HEK293 (cell line): ENCODE measurements around the gene PRMT1.

ENCODE experiments used
- CTCF ChIA-PET: fragments of 350-600 bp; formaldehyde crosslinking; extraction: SDS; loops from one replicate; lab custom pipeline; 2021; ENCODE audit warnings: antibody characterized with exemption; lab: Yijun Ruan, JAX
- POLR2A ChIA-PET: fragments of 300-600 bp; formaldehyde crosslinking; extraction: SDS; loops from one replicate; lab custom pipeline; 2020; ENCODE audit warnings: antibody characterized with exemption, inconsistent platforms; lab: Yijun Ruan, JAX
- H3K27ac ChIP-seq: fragments of 200-500 bp; sonication (Bioruptor generic); 2 replicates; pipeline ENCODE4 v1.5.1; 2014; ENCODE audit warnings: low read depth, low read length, control low read depth, inconsistent platforms; ENCODE audit errors: extremely low read depth
- H3K36me3 ChIP-seq, 2 experiments: fragments of 200-500 bp in 1 of 2; sonication (Bioruptor generic) in 1 of 2; 1 replicate in 1 of 2; 2 replicates in 1 of 2; pipeline ENCODE4 v1.5.1; 2014 to 2017; ENCODE audit warnings: inconsistent platforms in 2 of 2, low read length in 2 of 2; ENCODE audit not compliant: control insufficient read depth in 2 of 2, insufficient read depth in 1 of 2
- H3K4me1 ChIP-seq: fragments of 200-500 bp; sonication (Bioruptor generic); 2 replicates; pipeline ENCODE4 v1.5.1; 2014; ENCODE audit warnings: mild to moderate bottlenecking, low read length, inconsistent platforms; ENCODE audit not compliant: control insufficient read depth, insufficient read depth
- H3K4me3 ChIP-seq: 2 replicates; pipeline ENCODE4 v1.5.1; 2011; ENCODE audit warnings: low read depth, mild to moderate bottlenecking, control low read depth, low read length, moderate library complexity
- H3K9me3 ChIP-seq: fragments of 200-500 bp; sonication (Bioruptor generic); 2 replicates; pipeline ENCODE4 v1.5.1; 2014; ENCODE audit warnings: low read depth, low read length, inconsistent platforms; ENCODE audit not compliant: control insufficient read depth, insufficient read depth
- GLI4 ChIP-seq: fragments of 450-650 bp; formaldehyde crosslinking; IDR thresholded peaks from 2 replicates; pipeline ENCODE4 v1.5.1; 2016; ENCODE audit warnings: missing biosample characterization, missing genetic modification characterization
- GLIS1 ChIP-seq: fragments of 450-650 bp; formaldehyde crosslinking; IDR thresholded peaks from 2 replicates; pipeline ENCODE4 v1.5.1; 2016; ENCODE audit warnings: missing biosample characterization, missing genetic modification characterization
- KLF8 ChIP-seq: fragments of 450-650 bp; formaldehyde crosslinking; IDR thresholded peaks from 2 replicates; pipeline ENCODE4 v1.5.1; 2016; ENCODE audit warnings: missing biosample characterization, missing genetic modification characterization
- YY2 ChIP-seq: fragments of 450-650 bp; formaldehyde crosslinking; IDR thresholded peaks from 2 replicates; pipeline ENCODE4 v1.5.1; 2016; ENCODE audit warnings: missing biosample characterization, missing genetic modification characterization
- ZBTB17 ChIP-seq: fragments of 450-650 bp; formaldehyde crosslinking; IDR thresholded peaks from 2 replicates; pipeline ENCODE4 v1.5.1; 2016; ENCODE audit warnings: missing biosample characterization, missing genetic modification characterization
- ZBTB21 ChIP-seq: fragments of 450-650 bp; formaldehyde crosslinking; IDR thresholded peaks from 2 replicates; pipeline ENCODE4 v1.5.1; 2017; ENCODE audit warnings: missing biosample characterization, missing genetic modification characterization
- ZBTB48 ChIP-seq: fragments of 450-650 bp; formaldehyde crosslinking; IDR thresholded peaks from 2 replicates; pipeline ENCODE4 v1.5.1; 2016; ENCODE audit warnings: missing biosample characterization, missing genetic modification characterization
- ZNF214 ChIP-seq: fragments of 450-650 bp; formaldehyde crosslinking; IDR thresholded peaks from 2 replicates; pipeline ENCODE4 v1.5.1; 2017; ENCODE audit warnings: missing biosample characterization, mild to moderate bottlenecking, missing genetic modification characterization, borderline replicate concordance
- ZNF23 ChIP-seq: fragments of 450-650 bp; formaldehyde crosslinking; IDR thresholded peaks from 2 replicates; pipeline ENCODE4 v1.5.1; 2016; ENCODE audit warnings: missing biosample characterization, missing genetic modification characterization, borderline replicate concordance
- ZNF248 ChIP-seq: fragments of 450-650 bp; formaldehyde crosslinking; IDR thresholded peaks from 2 replicates; pipeline ENCODE4 v1.5.1; 2017; ENCODE audit warnings: missing biosample characterization, missing genetic modification characterization
- ZNF391 ChIP-seq: fragments of 450-650 bp; formaldehyde crosslinking; IDR thresholded peaks from 2 replicates; pipeline ENCODE4 v1.5.1; 2016; ENCODE audit warnings: low read depth, missing biosample characterization, missing genetic modification characterization, borderline replicate concordance
- ZNF416 ChIP-seq: fragments of 450-650 bp; formaldehyde crosslinking; IDR thresholded peaks from 2 replicates; pipeline ENCODE4 v1.5.1; 2016; ENCODE audit warnings: missing biosample characterization, missing genetic modification characterization
- ZNF423 ChIP-seq: fragments of 450-650 bp; formaldehyde crosslinking; IDR thresholded peaks from 2 replicates; pipeline ENCODE4 v1.5.1; 2016; ENCODE audit warnings: missing biosample characterization, missing genetic modification characterization
- ZNF521 ChIP-seq: fragments of 450-650 bp; formaldehyde crosslinking; IDR thresholded peaks from 2 replicates; pipeline ENCODE4 v1.5.1; 2017; ENCODE audit warnings: missing biosample characterization, mild to moderate bottlenecking, missing genetic modification characterization
- ZNF585B ChIP-seq: fragments of 450-650 bp; formaldehyde crosslinking; IDR thresholded peaks from 2 replicates; pipeline ENCODE4 v1.5.1; 2016; ENCODE audit warnings: missing biosample characterization, missing genetic modification characterization
- ZNF626 ChIP-seq: fragments of 450-650 bp; sonication (Bioruptor Pico); formaldehyde crosslinking; IDR thresholded peaks from 2 replicates; pipeline ENCODE4 v1.5.1; 2018; ENCODE audit warnings: missing biosample characterization, missing genetic modification characterization, inconsistent platforms
- ZNF747 ChIP-seq: fragments of 450-650 bp; formaldehyde crosslinking; IDR thresholded peaks from 2 replicates; pipeline ENCODE4 v1.5.1; 2016; ENCODE audit warnings: missing biosample characterization, missing genetic modification characterization
- ZNF791 ChIP-seq: fragments of 450-650 bp; formaldehyde crosslinking; IDR thresholded peaks from 2 replicates; pipeline ENCODE4 v1.5.1; 2016; ENCODE audit warnings: missing biosample characterization, missing genetic modification characterization
- TF ChIP-seq, protein P1 (sequence below): fragments of 450-650 bp; formaldehyde crosslinking; IDR thresholded peaks from 2 replicates; pipeline ENCODE4 v1.5.1; 2016; ENCODE audit warnings: missing biosample characterization, missing genetic modification characterization
- TF ChIP-seq, protein P2 (sequence below): IDR thresholded peaks from 2 replicates; pipeline ENCODE4 v1.6.1; 2011; ENCODE audit warnings: mild to moderate bottlenecking, low read depth, low read length, borderline replicate concordance
- TF ChIP-seq, protein P3 (sequence below): fragments of 450-650 bp; formaldehyde crosslinking; IDR thresholded peaks from 2 replicates; pipeline ENCODE4 v1.5.1; 2016; ENCODE audit warnings: missing biosample characterization, missing genetic modification characterization
- TF ChIP-seq, protein P4 (sequence below): fragments of 450-650 bp; formaldehyde crosslinking; IDR thresholded peaks from 2 replicates; pipeline ENCODE4 v1.5.1; 2016; ENCODE audit warnings: missing biosample characterization, missing genetic modification characterization
- TF ChIP-seq, protein P5 (sequence below): fragments of 450-650 bp; formaldehyde crosslinking; IDR thresholded peaks from 2 replicates; pipeline ENCODE4 v1.5.1; 2017; ENCODE audit warnings: missing biosample characterization, missing genetic modification characterization
- TF ChIP-seq, protein P6 (sequence below): fragments of 450-650 bp; formaldehyde crosslinking; IDR thresholded peaks from 2 replicates; pipeline ENCODE4 v1.5.1; 2016; ENCODE audit warnings: missing biosample characterization, missing genetic modification characterization

PRMT1 gene

DNA sequence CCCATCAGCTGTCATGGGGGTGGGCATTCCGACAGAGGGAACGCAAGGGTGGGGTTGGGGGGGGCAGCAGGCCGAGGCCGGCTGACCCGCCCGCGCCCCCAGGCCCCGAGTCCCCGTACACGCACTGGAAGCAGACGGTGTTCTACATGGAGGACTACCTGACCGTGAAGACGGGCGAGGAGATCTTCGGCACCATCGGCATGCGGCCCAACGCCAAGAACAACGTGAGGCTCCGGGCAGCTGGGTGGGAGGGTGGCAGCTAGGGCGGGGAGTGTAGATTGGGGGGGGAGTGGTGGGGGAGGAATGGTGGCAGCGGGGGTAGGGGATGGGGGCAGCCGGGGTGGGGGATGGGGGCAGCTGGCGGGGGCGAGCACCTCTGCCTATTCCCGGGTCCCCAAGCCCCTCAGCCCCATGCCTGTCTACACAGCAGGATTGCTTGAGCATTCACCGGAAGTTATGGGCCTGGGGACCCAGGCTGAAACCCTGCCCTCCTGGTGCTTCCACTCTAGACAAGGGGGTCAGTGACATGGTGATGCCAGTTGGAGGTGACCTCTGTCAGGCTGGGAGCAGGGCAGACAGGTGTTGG, 9.5 kb downstream of the PRMT1 start:
- ChIA-PET POLR2A (interaction anchor here (1.9 kb wide), 1 partner anchor 11 kb away, joined by 6 read pairs; no protein-coding TSS in a partner anchor), CTCF (interaction anchor here (0.6 kb wide), 2 partner anchors 15 to 180 kb away, joined by 3 read pairs; no protein-coding TSS in a partner anchor)
- H3K27ac ChIP-seq = no peak overlapping the region
- H3K36me3 ChIP-seq = peaks cover 34 to 71% of the 10 kb centered on the region in 2 experiments
- no peaks in the 10 kb centered on the region for H3K9me3 ChIP-seq
- TF ChIP-seq ZNF585B (tag by site-specific recombination) (no peak), ZNF23 (tag by site-specific recombination) (no peak), ZNF423 (tag by site-specific recombination) (no peak), ZNF248 (tag by site-specific recombination) (no peak), ZNF214 (no peak), ZNF747 (tag by site-specific recombination) (no peak), ZNF416 (tag by site-specific recombination) (no peak), ZNF791 (tag by site-specific recombination) (no peak), ZBTB48 (no peak), ZBTB17 (tag by site-specific recombination) (no peak)
- TF ChIP-seq, protein P1, sequence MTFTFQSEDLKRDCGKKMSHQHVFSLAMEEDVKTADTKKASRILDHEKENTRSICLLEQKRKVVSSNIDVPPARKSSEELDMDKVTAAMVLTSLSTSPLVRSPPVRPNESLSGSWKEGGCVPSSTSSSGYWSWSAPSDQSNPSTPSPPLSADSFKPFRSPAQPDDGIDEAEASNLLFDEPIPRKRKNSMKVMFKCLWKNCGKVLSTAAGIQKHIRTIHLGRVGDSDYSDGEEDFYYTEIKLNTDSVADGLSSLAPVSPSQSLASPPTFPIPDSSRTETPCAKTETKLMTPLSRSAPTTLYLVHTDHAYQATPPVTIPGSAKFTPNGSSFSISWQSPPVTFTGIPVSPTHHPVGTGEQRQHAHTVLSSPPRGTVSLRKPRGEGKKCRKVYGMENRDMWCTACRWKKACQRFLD (tag by site-specific recombination) = no peak
- TF ChIP-seq, protein P2, sequence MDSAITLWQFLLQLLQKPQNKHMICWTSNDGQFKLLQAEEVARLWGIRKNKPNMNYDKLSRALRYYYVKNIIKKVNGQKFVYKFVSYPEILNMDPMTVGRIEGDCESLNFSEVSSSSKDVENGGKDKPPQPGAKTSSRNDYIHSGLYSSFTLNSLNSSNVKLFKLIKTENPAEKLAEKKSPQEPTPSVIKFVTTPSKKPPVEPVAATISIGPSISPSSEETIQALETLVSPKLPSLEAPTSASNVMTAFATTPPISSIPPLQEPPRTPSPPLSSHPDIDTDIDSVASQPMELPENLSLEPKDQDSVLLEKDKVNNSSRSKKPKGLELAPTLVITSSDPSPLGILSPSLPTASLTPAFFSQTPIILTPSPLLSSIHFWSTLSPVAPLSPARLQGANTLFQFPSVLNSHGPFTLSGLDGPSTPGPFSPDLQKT = no peak
- H3K4me1 ChIP-seq = peaks cover 8% of the 10 kb centered on the region
- no peak overlapping the region for H3K4me3 ChIP-seq

DNA sequence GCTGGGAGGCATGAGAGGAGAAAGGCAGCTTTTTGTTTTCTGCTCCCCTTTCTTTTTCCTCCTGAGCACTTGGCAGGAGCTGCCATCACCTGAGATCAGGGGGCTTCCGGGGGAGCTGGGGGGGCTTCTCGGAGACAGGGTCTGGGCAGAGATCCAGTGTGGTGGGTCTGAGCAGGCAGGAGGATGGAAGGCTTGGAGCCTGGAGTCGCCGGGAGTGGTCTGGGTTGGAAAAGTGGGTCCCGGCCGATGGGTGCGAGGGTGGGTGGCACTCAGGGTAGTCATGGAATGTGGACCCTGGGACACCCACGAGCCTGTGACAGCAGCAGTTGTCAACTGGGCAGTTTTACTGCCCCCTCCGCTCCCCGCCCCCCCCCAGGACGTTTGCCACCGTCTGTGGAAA, 10.1 kb downstream of the PRMT1 start:
- Histone ChIP-seq H3K27ac (no peak overlapping the region), H3K36me3 (peaks cover 29 to 65% of the 10 kb centered on the region in 2 experiments), H3K9me3 (no peaks in the 10 kb centered on the region), H3K4me1 (peaks cover 8% of the 10 kb centered on the region), H3K4me3 (no peak overlapping the region)
- POLR2A ChIA-PET = interaction anchor here (0.5 kb wide), 1 partner anchor 19 kb away, joined by 3 read pairs; no protein-coding TSS in a partner anchor
- CTCF ChIA-PET = no interaction called here
- no peak for TF ChIP-seq ZBTB21 (tag by site-specific recombination)
- no peak for TF ChIP-seq KLF8 (tag by site-specific recombination)
- no peak for TF ChIP-seq ZBTB17 (tag by site-specific recombination)
- no peak for TF ChIP-seq YY2
- TF ChIP-seq GLI4 (tag by site-specific recombination) = no peak
- no peak for TF ChIP-seq ZNF626
- TF ChIP-seq, protein P3, sequence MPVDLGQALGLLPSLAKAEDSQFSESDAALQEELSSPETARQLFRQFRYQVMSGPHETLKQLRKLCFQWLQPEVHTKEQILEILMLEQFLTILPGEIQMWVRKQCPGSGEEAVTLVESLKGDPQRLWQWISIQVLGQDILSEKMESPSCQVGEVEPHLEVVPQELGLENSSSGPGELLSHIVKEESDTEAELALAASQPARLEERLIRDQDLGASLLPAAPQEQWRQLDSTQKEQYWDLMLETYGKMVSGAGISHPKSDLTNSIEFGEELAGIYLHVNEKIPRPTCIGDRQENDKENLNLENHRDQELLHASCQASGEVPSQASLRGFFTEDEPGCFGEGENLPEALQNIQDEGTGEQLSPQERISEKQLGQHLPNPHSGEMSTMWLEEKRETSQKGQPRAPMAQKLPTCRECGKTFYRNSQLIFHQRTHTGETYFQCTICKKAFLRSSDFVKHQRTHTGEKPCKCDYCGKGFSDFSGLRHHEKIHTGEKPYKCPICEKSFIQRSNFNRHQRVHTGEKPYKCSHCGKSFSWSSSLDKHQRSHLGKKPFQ = no peak
- TF ChIP-seq, protein P4, sequence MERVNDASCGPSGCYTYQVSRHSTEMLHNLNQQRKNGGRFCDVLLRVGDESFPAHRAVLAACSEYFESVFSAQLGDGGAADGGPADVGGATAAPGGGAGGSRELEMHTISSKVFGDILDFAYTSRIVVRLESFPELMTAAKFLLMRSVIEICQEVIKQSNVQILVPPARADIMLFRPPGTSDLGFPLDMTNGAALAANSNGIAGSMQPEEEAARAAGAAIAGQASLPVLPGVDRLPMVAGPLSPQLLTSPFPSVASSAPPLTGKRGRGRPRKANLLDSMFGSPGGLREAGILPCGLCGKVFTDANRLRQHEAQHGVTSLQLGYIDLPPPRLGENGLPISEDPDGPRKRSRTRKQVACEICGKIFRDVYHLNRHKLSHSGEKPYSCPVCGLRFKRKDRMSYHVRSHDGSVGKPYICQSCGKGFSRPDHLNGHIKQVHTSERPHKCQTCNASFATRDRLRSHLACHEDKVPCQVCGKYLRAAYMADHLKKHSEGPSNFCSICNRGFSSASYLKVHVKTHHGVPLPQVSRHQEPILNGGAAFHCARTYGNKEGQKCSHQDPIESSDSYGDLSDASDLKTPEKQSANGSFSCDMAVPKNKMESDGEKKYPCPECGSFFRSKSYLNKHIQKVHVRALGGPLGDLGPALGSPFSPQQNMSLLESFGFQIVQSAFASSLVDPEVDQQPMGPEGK = no peak
- TF ChIP-seq, protein P5, sequence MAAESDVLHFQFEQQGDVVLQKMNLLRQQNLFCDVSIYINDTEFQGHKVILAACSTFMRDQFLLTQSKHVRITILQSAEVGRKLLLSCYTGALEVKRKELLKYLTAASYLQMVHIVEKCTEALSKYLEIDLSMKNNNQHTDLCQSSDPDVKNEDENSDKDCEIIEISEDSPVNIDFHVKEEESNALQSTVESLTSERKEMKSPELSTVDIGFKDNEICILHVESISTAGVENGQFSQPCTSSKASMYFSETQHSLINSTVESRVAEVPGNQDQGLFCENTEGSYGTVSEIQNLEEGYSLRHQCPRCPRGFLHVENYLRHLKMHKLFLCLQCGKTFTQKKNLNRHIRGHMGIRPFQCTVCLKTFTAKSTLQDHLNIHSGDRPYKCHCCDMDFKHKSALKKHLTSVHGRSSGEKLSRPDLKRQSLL (tag by site-specific recombination) = no peak
- TF ChIP-seq, protein P6, sequence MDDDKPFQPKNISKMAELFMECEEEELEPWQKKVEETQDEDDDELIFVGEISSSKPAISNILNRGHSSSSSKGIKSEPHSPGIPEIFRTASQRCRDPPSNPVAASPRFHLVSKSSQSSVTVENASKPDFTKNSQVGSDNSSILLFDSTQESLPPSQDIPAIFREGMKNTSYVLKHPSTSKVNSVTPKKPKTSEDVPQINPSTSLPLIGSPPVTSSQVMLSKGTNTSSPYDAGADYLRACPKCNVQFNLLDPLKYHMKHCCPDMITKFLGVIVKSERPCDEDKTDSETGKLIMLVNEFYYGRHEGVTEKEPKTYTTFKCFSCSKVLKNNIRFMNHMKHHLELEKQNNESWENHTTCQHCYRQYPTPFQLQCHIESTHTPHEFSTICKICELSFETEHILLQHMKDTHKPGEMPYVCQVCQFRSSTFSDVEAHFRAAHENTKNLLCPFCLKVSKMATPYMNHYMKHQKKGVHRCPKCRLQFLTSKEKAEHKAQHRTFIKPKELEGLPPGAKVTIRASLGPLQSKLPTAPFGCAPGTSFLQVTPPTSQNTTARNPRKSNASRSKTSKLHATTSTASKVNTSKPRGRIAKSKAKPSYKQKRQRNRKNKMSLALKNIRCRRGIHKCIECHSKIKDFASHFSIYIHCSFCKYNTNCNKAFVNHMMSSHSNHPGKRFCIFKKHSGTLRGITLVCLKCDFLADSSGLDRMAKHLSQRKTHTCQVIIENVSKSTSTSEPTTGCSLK (tag by site-specific recombination) = no peak
- TF ChIP-seq GLIS1 (tag by site-specific recombination) = no peak
- no peak for TF ChIP-seq ZNF391 (tag by site-specific recombination)
- no peak for TF ChIP-seq ZNF521 (tag by site-specific recombination)
